Stimulated activated naive CD8-positive, alpha-beta T cell treated with anti-CD3 and anti-CD28 coated beads, Interleukin-15, Interleukin-2, amounts not matched to agents 100 ng/mL and 50 ng/mL, for 24 hours (primary cell): ENCODE data around the gene ITPR2.

Source experiments
- H3K27ac Mint-ChIP-seq: one replicate; pipeline ENCODE4 v1.8.0; 2021; ENCODE audit warnings: mild to moderate bottlenecking, mixed read lengths
- H3K27me3 Mint-ChIP-seq: one replicate; pipeline ENCODE4 v1.8.0; 2021; ENCODE audit warnings: mixed read lengths
- H3K36me3 Mint-ChIP-seq: one replicate; pipeline ENCODE4 v1.8.0; 2021; ENCODE audit warnings: low read depth, mixed read lengths
- H3K4me1 Mint-ChIP-seq: one replicate; pipeline ENCODE4 v1.8.0; 2021; ENCODE audit warnings: low read depth, mixed read lengths
- H3K4me3 Mint-ChIP-seq: one replicate; pipeline ENCODE4 v1.8.0; 2021; ENCODE audit warnings: mild to moderate bottlenecking, mixed read lengths
- H3K9me3 Mint-ChIP-seq: one replicate; pipeline ENCODE4 v1.8.0; 2021; ENCODE audit warnings: mixed read lengths

The ITPR2 gene

DNA sequence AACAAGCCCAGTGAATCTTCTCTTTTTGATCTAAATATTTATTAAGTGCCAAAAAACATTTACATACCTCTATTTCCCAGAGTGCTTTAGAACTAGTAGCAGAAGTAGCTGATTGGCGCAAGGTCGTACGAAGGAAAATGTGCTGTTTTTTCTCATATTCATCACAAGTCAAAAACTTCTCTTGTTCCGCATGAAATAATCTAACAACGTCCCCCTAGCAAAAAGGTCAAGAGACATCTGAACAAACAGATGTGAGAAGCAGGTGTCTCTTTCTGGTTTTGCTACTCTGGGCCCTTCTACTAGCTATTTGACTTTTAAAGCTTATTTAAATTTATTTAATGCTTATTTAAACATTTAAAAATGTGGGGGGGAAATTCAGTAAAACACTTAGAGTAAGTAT, 117.8 kb downstream of the ITPR2 start:
- Mint-ChIP-seq H3K27me3 (no peaks in the 10 kb centered on the region), H3K4me1 (peaks cover 5% of the 10 kb centered on the region), H3K36me3 (peaks cover 56% of the 10 kb centered on the region), H3K9me3 (no peaks in the 10 kb centered on the region), H3K27ac (no peak overlapping the region), H3K4me3 (no peak overlapping the region)

DNA sequence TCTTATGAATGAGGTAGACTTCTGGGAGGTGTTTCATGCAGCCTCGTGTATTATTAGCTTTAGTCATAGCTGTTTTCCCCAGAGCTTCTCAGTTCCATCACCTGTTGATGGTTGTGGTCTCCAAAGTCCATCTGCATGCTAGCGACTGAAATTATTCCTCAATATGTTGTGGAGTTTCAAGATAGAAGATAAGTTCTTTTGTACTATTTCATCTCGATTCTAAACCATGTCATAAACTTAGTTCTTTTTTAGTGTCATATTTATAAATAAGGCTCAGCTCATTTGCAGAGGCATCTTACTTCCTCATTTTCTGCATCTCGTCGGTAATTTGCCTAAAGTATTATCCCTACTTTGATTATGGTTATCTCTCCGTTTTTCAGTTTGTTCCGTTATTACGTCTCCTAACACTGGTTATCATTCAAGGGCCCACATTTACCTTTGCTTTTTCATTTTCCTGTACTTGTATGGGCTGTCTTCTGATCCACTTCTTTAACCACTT, 119.1 kb downstream of the ITPR2 start:
- H3K36me3 Mint-ChIP-seq = peaks cover 61% of the 10 kb centered on the region
- H3K4me3 Mint-ChIP-seq = no peak overlapping the region
- H3K9me3 Mint-ChIP-seq = no peaks in the 10 kb centered on the region
- H3K27ac Mint-ChIP-seq = no peak overlapping the region
- peaks cover 9% of the 10 kb centered on the region for H3K4me1 Mint-ChIP-seq
- no peaks in the 10 kb centered on the region for H3K27me3 Mint-ChIP-seq

DNA sequence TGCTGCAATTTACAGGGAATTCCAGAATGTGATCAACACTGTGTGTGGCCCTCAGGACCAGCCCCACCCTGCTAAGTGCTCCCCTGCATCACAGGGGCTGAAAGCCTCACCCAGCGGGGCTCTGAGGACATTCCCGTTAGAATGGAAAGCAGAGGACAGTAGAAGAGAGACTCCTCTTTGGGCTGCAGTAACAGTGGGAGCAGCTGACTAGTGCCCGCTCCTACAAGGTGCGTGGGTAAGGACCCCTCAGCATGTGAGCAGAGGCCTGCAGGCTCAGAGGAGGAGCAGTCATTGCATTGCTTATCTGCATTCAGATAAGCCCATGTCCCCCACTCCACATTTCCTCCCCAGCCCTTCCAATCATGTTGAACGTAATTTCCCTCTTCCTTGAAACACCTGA, 120.1 kb downstream of the ITPR2 start:
- Mint-ChIP-seq H3K36me3 (peaks cover 71% of the 10 kb centered on the region), H3K4me3 (no peak overlapping the region), H3K9me3 (peaks cover 7% of the 10 kb centered on the region), H3K4me1 (peaks cover 11% of the 10 kb centered on the region), H3K27ac (no peak overlapping the region), H3K27me3 (no peaks in the 10 kb centered on the region)

DNA sequence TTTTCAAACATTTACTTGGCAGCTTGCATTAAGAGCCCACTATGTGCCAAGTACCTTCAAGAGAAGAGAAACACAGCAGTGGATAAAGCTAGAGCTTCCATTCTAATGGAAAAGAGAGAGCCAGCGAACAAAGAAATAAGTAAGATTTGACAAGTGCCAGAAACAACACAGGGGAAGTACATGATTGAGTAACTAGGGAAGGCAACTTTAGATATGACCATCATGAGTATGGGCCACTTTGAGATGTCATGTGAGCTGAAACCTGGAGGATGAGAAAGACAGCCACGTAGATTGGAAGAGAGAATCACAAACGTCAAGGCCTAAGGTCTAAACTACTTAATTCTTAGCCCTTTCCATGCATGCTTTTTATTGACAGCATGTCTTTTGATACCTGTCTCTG, 121.4 kb downstream of the ITPR2 start:
- Mint-ChIP-seq H3K4me1 (peaks cover 11% of the 10 kb centered on the region), H3K27me3 (no peaks in the 10 kb centered on the region), H3K36me3 (peaks cover 69% of the 10 kb centered on the region), H3K4me3 (no peak overlapping the region), H3K27ac (no peak overlapping the region), H3K9me3 (peaks cover 7% of the 10 kb centered on the region)

DNA sequence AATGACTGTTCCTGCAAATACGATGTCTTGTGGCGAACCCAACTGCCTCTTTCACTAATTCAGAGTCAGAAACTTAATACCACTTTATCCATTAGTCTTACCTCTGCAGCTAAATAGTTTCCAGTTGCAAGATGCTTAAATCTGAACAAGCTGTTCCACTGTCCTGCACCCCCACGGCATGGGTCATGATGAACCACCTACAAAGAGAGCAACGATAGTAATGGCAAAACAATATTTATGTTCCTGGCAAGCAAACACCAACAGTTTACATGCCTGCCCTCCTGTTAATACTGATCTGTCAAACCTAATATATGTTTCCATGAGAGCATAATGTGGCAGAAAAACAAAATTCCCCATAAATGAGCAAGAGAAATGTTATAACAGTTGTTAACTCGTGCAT, 121.9 kb downstream of the ITPR2 start:
- H3K27me3 Mint-ChIP-seq = no peaks in the 10 kb centered on the region
- peaks cover 11% of the 10 kb centered on the region for H3K4me1 Mint-ChIP-seq
- H3K9me3 Mint-ChIP-seq = peaks cover 7% of the 10 kb centered on the region
- H3K36me3 Mint-ChIP-seq = peaks cover 65% of the 10 kb centered on the region
- no peak overlapping the region for H3K4me3 Mint-ChIP-seq
- H3K27ac Mint-ChIP-seq = no peak overlapping the region

DNA sequence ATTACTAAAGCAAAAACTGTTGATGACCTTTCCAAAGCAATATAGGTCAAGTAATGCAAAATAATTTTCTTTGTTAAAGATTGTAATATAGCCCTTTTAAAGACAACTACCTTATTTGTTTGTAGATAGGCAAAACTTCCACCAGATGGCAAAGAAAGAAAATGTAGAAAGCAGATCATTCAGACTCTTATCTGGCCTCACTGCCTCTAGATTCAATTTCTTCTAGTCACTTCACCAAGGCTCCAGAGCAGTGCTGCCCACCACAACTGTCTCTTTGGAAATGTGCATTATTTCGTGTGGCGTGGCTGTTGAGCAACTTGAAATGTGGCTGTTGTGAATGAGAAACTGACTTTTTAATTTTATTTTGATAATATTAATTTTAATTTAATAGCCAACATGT, 127.1 kb downstream of the ITPR2 start:
- H3K4me3 Mint-ChIP-seq = no peak overlapping the region
- H3K36me3 Mint-ChIP-seq = peaks cover 23% of the 10 kb centered on the region
- H3K27me3 Mint-ChIP-seq = no peaks in the 10 kb centered on the region
- H3K27ac Mint-ChIP-seq = no peak overlapping the region
- peaks cover 7% of the 10 kb centered on the region for H3K9me3 Mint-ChIP-seq
- H3K4me1 Mint-ChIP-seq = peaks cover 6% of the 10 kb centered on the region

DNA sequence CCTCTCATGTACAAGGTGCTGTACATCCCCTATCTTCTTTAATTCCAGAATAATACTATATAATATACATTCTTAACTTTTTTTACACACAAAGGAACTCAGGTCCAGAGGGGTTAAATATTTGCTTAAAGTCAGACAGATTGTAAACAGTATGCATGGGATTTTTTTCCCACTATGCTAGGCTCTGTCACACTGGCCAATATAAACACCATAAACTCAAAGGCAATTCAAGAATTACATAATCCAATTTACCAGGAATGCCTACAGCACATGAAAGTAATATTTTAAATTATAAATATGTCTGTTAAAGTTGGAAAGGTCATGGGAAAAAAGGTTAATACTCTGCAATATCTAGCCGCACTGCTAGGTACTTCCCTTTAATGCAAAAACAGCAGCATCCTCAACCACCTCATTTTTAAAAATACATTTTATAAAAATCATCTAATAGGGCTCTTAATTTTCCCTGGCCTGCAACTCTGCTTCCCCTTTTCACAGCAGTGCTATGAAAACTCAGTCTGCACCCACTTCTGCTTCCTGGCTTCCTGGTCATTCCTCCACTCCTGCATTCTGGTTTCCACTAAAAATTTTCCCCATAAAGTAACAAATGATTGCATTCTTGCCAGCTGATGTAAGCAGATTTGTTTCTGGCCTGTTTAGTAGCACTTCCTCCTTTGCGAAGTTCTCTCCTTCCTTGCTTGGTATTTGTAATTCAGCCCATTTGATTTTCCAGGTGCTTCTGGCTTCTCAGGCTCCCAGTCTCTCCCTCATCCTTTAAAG, 128.1 kb downstream of the ITPR2 start:
- Mint-ChIP-seq H3K27me3 (no peaks in the 10 kb centered on the region), H3K36me3 (peaks cover 16% of the 10 kb centered on the region), H3K27ac (no peak overlapping the region), H3K9me3 (peaks cover 7% of the 10 kb centered on the region), H3K4me3 (no peak overlapping the region), H3K4me1 (peaks cover 6% of the 10 kb centered on the region)

DNA sequence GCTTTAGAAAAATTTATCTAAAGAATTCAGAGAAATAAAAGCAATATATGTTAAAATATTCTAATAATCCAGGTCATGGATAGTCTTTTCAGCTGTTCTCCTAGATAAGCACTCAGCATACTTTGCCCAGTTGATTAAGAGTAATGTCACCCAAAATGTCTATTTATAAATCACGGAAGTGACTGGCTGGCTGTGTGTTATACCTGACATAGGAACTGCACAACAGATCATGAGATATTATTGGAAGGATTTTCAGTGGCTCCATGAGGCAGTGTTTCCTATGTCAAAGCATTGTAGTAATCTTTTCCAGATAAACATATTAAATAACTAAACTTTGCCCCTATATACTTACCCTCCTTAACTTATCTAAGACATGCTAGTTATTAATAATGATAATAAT, 128.8 kb downstream of the ITPR2 start:
- Mint-ChIP-seq H3K27ac (no peak overlapping the region), H3K27me3 (no peaks in the 10 kb centered on the region), H3K9me3 (peaks cover 7% of the 10 kb centered on the region), H3K4me3 (no peak overlapping the region), H3K4me1 (peaks cover 4% of the 10 kb centered on the region), H3K36me3 (peaks cover 17% of the 10 kb centered on the region)

DNA sequence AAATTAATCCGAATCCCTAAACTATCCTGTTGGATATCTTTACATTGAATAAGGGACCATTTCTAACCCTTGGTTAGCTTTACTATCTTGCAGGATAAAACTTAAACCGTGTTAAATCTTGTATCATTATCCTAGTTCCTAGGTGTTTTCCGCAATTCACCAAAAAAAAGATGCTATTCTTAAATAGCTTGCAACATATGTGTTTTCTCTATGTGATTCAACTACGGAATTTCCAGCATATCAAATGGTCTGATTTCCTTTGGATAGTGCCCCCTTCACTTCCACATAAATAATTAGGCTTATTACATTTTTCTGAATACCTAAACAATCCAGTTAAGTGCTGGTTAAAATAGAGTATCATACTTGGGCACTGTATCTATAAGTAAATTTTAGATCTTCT, 130.3 kb downstream of the ITPR2 start:
- Mint-ChIP-seq H3K27me3 (no peaks in the 10 kb centered on the region), H3K36me3 (peaks cover 15% of the 10 kb centered on the region), H3K4me3 (no peak overlapping the region)

DNA sequence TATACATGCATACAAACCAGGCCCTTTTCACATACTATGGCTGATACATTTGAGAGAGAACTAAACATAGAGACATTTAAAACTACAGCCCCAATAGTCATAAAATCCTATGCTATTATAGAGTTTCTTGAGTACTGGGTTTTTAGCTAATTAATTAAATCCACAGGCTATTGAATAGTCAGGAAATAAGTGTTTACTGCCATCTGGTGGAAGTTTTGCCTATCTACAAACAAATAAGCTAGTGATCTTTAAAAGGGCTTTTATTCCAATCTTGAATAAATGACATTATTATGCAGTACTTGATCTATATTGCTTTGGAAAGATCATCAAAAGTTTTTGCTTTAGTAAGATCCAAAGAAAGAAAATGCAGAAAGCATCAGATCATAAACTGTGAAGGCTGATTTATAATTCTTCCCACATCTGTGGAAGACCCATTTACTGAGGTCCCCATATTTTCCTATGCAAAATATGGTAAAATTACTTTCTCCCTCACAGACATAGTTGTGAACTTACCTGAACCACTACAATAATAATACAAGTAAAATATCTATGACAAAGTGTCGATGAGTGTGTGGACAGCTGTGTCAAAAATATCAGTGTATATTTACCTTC, 131.3 kb downstream of the ITPR2 start:
- peaks cover 22% of the 10 kb centered on the region for H3K36me3 Mint-ChIP-seq

More for the DNA sequence above, 130.3 kb downstream of the ITPR2 start:
- H3K4me1 Mint-ChIP-seq = peaks cover 8% of the 10 kb centered on the region
- no peak overlapping the region for H3K27ac Mint-ChIP-seq
- no peaks in the 10 kb centered on the region for H3K9me3 Mint-ChIP-seq

DNA sequence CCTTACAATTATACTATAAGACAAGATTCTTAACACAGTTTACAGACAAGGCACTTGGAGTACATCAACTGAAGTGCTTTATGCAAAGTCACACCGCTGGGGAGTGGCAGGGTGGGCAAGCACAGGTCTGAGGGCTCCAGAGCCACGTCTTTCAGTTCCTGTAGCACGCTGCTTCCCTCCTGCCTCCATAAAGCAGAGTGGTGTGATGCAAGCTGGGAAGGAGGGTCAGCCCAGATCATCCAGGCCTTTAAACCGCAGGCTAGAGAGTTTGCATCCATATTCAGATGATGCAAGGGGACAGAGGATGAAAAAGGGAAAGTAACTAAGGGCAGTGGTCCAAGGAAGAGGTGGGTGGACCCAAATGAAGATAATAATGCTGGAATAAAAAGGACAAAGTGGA, 132.6 kb downstream of the ITPR2 start:
- Mint-ChIP-seq H3K4me1 (peaks cover 13% of the 10 kb centered on the region), H3K9me3 (no peaks in the 10 kb centered on the region), H3K27ac (no peak overlapping the region), H3K36me3 (peaks cover 34% of the 10 kb centered on the region), H3K27me3 (no peaks in the 10 kb centered on the region), H3K4me3 (no peak overlapping the region)

More for the DNA sequence above, 131.3 kb downstream of the ITPR2 start:
- Mint-ChIP-seq H3K27ac (peak overlapping the region; percentile 2), H3K4me3 (no peak overlapping the region), H3K4me1 (peaks cover 13% of the 10 kb centered on the region), H3K27me3 (no peaks in the 10 kb centered on the region), H3K9me3 (no peaks in the 10 kb centered on the region)

DNA sequence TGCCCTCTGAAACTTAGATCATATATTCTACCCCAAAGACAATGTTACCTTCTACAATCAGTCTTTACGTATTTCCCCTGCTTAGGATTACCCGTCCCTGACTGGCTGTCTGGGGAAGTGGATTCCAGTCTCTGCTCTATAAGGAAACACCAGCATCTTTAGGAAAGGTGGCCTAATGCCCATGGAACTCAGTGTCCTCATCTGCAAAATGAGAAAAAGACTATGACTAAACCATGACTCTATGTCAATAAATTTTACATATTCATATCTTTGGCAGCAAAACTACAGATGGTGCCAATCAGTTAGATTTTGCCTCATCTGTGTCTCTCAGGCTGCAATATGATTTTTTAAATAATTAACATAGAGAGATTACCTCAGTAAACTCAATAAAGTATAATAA, 133.8 kb downstream of the ITPR2 start:
- Mint-ChIP-seq H3K27me3 (no peaks in the 10 kb centered on the region), H3K27ac (no peak overlapping the region), H3K9me3 (no peaks in the 10 kb centered on the region), H3K4me1 (peaks cover 13% of the 10 kb centered on the region), H3K4me3 (no peak overlapping the region), H3K36me3 (peaks cover 46% of the 10 kb centered on the region)

DNA sequence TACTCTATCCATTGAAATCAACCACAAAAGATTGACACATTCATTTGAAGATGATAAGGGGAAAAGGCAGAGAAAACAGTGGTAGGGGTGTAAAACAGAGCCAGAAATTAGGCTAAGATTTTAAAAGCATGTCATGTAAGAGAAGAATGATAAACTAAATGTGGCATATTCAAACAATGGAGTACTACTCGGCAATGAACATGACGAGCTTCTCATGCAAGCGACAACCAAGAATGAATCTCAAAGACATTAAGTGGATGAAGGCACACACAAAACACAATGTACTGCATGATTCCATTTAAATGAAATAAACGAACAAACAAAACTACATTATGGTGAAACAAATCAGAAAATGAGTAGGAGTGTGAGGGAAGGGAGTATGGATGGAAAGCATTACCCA, 134.8 kb downstream of the ITPR2 start:
- H3K27ac Mint-ChIP-seq = no peak overlapping the region
- no peaks in the 10 kb centered on the region for H3K27me3 Mint-ChIP-seq
- peaks cover 13% of the 10 kb centered on the region for H3K4me1 Mint-ChIP-seq
- peaks cover 53% of the 10 kb centered on the region for H3K36me3 Mint-ChIP-seq
- H3K9me3 Mint-ChIP-seq = no peaks in the 10 kb centered on the region
- H3K4me3 Mint-ChIP-seq = no peak overlapping the region

DNA sequence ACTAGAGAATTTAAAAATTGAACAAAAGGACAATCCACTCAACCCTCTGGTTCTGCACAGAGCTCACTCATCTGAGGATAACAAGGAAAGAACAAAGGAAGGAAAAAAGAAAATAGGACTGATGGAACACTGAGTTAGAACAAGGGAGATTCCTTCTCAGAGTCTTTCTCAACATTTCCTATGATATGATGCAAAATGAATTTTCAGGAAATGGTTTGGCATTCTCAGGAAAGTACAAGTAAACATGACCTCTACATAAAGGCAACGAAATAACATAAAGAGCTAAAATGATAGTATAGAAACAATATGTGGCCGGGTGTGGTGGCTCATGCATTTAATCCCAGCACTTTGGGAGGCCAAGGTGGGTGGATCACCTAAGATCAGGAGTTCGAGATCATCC, 135.8 kb downstream of the ITPR2 start:
- peaks cover 13% of the 10 kb centered on the region for H3K4me1 Mint-ChIP-seq
- H3K4me3 Mint-ChIP-seq = no peak overlapping the region
- H3K9me3 Mint-ChIP-seq = no peaks in the 10 kb centered on the region
- H3K36me3 Mint-ChIP-seq = peaks cover 60% of the 10 kb centered on the region
- no peak overlapping the region for H3K27ac Mint-ChIP-seq
- H3K27me3 Mint-ChIP-seq = no peaks in the 10 kb centered on the region

DNA sequence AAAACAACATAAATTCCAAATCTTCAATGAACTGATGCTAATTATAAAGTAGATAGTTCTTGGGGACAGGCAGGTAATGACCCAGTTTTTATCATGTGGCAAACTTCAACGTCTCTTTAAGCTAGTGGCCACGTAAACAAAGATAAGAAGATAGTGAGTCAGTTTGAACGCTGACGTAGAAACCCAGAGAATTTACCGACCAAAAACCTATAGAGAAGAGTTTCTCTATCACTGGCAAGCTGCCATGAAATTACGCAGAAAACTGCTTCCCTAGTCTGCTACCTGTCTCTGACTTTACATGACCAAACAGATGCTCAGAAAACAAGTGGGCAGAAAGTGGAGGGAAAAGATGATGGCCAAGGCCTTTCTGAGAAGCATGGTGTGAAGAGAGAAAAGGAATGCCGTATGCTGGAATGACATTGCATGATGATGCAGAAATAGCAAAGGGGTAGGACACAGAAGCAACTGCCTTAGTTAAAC, 136.3 kb downstream of the ITPR2 start:
- Mint-ChIP-seq H3K4me1 (peaks cover 13% of the 10 kb centered on the region), H3K27ac (peak overlapping the region; percentile 56), H3K36me3 (peaks cover 62% of the 10 kb centered on the region), H3K4me3 (no peak overlapping the region), H3K27me3 (no peaks in the 10 kb centered on the region), H3K9me3 (no peaks in the 10 kb centered on the region)
